DND-41 (cell line): ENCODE results near the gene GORASP1.

Source experiments
- CTCF ChIP-seq: IDR thresholded peaks from 2 replicates; pipeline ENCODE4 v1.5.1; 2012; ENCODE audit warnings: borderline replicate concordance, low read length, moderate library complexity, mild to moderate bottlenecking; ENCODE audit not compliant: poor library complexity, severe bottlenecking; ENCODE audit errors: extremely low read depth
- EZH2 ChIP-seq: IDR thresholded peaks from 3 replicates; pipeline ENCODE4 v1.6.1; 2012; ENCODE audit warnings: borderline replicate concordance, low read depth, mild to moderate bottlenecking, moderate library complexity, low read length, inconsistent platforms; ENCODE audit not compliant: severe bottlenecking

GRCh38 chr3:39135170-39135805 is 27.9 kb upstream of the GORASP1 start:
- TF ChIP-seq CTCF (no peak), EZH2 (no peak)
